B cell (primary cell): Measurements from ENCODE around the gene HYOU1.

Experiments used
- EZH2 ChIP-seq: IDR thresholded peaks from 2 replicates; pipeline ENCODE4 v1.6.1; 2012; ENCODE audit warnings: borderline replicate concordance, low read depth, mild to moderate bottlenecking, moderate library complexity, low read length; ENCODE audit not compliant: insufficient read depth, poor library complexity, severe bottlenecking
- TF ChIP-seq, protein P1 (sequence below): fragments of 200-600 bp; IDR thresholded peaks from one replicate; pipeline ENCODE4 v1.8.0; 2022; ENCODE audit warnings: antibody characterized with exemption, mild to moderate bottlenecking

DNA sequence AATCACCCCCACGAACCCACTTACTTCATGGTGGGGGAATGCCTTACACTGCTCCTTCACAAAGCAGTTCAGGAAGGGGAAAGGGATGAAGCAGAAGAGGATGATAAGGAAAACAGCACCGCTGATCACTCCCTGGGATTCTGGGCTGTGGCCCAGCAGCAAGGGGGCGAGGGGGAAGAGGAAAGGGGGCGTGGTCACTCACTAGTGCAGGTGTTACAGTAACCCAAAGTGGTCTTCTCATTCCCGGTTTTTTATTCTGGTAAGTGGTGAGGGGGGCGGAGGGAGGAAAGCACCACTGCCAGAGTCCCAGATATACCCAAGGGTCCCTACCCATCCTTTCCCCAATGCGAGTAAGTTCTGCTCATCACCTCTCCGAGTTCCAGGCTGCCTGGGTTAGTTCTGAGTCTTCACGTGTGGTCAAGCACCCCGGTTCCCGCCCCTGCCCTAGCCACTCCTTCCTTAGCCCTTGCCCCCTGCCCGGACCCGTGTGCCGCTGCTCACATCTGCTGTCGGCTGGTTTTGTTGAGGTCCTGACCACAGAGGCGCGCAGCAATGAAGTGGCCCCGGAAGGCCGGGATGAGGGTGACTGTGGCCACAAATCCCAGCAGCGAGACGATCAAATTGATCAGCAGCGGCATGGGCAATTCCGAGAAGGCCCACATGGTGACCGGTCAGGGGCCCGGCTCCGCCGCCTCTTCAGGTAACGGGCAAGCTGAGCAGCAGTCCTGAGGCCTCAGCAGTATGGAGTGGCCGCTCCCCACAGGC lies 44.2 kb upstream of the HYOU1 start:
- TF ChIP-seq, protein P1, sequence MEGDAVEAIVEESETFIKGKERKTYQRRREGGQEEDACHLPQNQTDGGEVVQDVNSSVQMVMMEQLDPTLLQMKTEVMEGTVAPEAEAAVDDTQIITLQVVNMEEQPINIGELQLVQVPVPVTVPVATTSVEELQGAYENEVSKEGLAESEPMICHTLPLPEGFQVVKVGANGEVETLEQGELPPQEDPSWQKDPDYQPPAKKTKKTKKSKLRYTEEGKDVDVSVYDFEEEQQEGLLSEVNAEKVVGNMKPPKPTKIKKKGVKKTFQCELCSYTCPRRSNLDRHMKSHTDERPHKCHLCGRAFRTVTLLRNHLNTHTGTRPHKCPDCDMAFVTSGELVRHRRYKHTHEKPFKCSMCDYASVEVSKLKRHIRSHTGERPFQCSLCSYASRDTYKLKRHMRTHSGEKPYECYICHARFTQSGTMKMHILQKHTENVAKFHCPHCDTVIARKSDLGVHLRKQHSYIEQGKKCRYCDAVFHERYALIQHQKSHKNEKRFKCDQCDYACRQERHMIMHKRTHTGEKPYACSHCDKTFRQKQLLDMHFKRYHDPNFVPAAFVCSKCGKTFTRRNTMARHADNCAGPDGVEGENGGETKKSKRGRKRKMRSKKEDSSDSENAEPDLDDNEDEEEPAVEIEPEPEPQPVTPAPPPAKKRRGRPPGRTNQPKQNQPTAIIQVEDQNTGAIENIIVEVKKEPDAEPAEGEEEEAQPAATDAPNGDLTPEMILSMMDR = no peak
- TF ChIP-seq EZH2 = no peak
